ENCODE results near the gene AMFR. TPM values are rescaled to one million over a fixed set of nuclear protein-coding genes. Genes with fewer than 3 reads are reported as not detected.

The AMFR gene
- total and polyA plus RNA-seq, 2 of the 13 experiments (the other 11 are each of a cell fraction or from before 2014, with no cell fraction given) = 52.9 to 108 TPM

GRCh38 chr16:56450986-56451752 is 25.8 kb upstream of the AMFR start, which contains the start of the genes NUDT21 and OGFOD1 (continued):
- TF ChIP-seq KIAA2018 (CRISPR knock-in tag; IDR thresholded peaks at IDR 0.05; ENCODE audit: borderline replicate concordance) = no peak
- TF ChIP-seq CTCF (CRISPR knock-in tag; IDR thresholded peaks at IDR 0.05) = no peak; the same call in 1 of the 2 replicates
- TF ChIP-seq CREB3 (CRISPR knock-in tag; IDR thresholded peaks at IDR 0.05) = peak; percentile 76; the same call in 1 of the 2 replicates
- TF ChIP-seq HOXA7 (CRISPR knock-in tag; IDR thresholded peaks at IDR 0.05) = no peak
- peak; percentile 86 for TF ChIP-seq PREB (CRISPR knock-in tag; IDR thresholded peaks at IDR 0.05)
- TF ChIP-seq MLXIP (CRISPR knock-in tag; IDR thresholded peaks at IDR 0.05; ENCODE audit: borderline replicate concordance) = peak; percentile 27; the same call in 1 of the 2 replicates
- peak; percentile 83 for TF ChIP-seq ELF1 (CRISPR knock-in tag; IDR thresholded peaks at IDR 0.05)
- no peak for TF ChIP-seq JUNB (CRISPR knock-in tag; IDR thresholded peaks at IDR 0.05; ENCODE audit: borderline replicate concordance)
- no peak for TF ChIP-seq EZH2 (conservative IDR thresholded peaks at IDR 0.05; ENCODE audit: low read depth, low read length)
- no peak for TF ChIP-seq ZNF367 (CRISPR knock-in tag; IDR thresholded peaks at IDR 0.05; ENCODE audit: borderline replicate concordance)
- no peak for TF ChIP-seq MLLT10 (CRISPR knock-in tag; IDR thresholded peaks at IDR 0.05)
- no peak for TF ChIP-seq ZNF577 (CRISPR knock-in tag; IDR thresholded peaks at IDR 0.05; ENCODE audit: borderline replicate concordance, low read depth)
- no peak for TF ChIP-seq ZNF83 (CRISPR knock-in tag; IDR thresholded peaks at IDR 0.05; ENCODE audit: borderline replicate concordance)
